Thoracic aorta (tissue), 2 donors: ENCODE measurements around the gene TAF4B. TPM values are rescaled to one million over a fixed set of nuclear protein-coding genes. Genes with fewer than 3 reads are reported as not detected.

Experiments used
- ATAC-seq: fragments of 150-250 bp; one replicate; pipeline ENCODE4 v1.8.0; 2017; ENCODE audit warnings: low read depth; ENCODE audit not compliant: insufficient number of reproducible peaks, low FRiP score
- DNase-seq: peaks from one replicate; pipeline ENCODE4 v3.0.0-alpha.2; 2020; ENCODE audit warnings: low spot score
- H3K27ac ChIP-seq, 2 donors: fragments of 200-600 bp; sonication (generic); 1 replicate in 1 of 2; 2 replicates in 1 of 2; pipeline ENCODE4 v1.5.1; 2016; ENCODE audit warnings: mild to moderate bottlenecking in 2 of 2, moderate library complexity in 2 of 2
- H3K27me3 ChIP-seq: fragments of 200-600 bp; sonication (generic); replicated peaks from 2 replicates; pipeline ENCODE4 v1.6.0; 2016; ENCODE audit warnings: mild to moderate bottlenecking; ENCODE audit not compliant: insufficient read depth
- H3K36me3 ChIP-seq: fragments of 200-600 bp; sonication (generic); one replicate; pipeline ENCODE4 v1.5.1; 2016
- H3K4me1 ChIP-seq, 2 donors: fragments of 200-600 bp; sonication (generic); 1 replicate in 1 of 2; 2 replicates in 1 of 2; pipeline versions ENCODE4 v1.5.1 to v1.6.0; 2016; ENCODE audit warnings: low read depth in 2 of 2, mild to moderate bottlenecking in 1 of 2; ENCODE audit not compliant: control insufficient read depth in 1 of 2
- H3K4me3 ChIP-seq: fragments of 200-600 bp; sonication (generic); 2 replicates; pipeline ENCODE4 v1.5.1; 2016; ENCODE audit warnings: mild to moderate bottlenecking
- H3K9me3 ChIP-seq: fragments of 200-600 bp; sonication (generic); 2 replicates; pipeline ENCODE4 v1.5.1; 2016
- CTCF ChIP-seq: fragments of 200-600 bp; sonication (generic); IDR thresholded peaks from one replicate; pipeline ENCODE4 v1.5.1; 2019; ENCODE audit warnings: antibody characterized with exemption
- total RNA-seq, 2 donors: library from RNA; depleted of rRNA; stranded (reverse); fragments of >200 nt; gene quantifications; one replicate each; pipeline versions ENCODE4 v1.1.0 to v1.2.3, GENCODE V29; 2016

The TAF4B gene
- total RNA-seq, 2 donors from 2014 or later = 3.9 to 15.6 TPM

GRCh38 chr18:26262156-26262555, 35.9 kb downstream of the TAF4B start:
- no peak for TF ChIP-seq CTCF
- Histone ChIP-seq H3K27me3 (no peaks in the 10 kb centered on the region), H3K9me3 (no peaks in the 10 kb centered on the region), H3K4me1 (no peaks in the 10 kb centered on the region), H3K4me3 (no peak overlapping the region), H3K36me3 (no peaks in the 10 kb centered on the region), H3K27ac (no peak overlapping the region)
- ATAC-seq (no peak), DNase-seq (no peak)

GRCh38 chr18:26267357-26267930, 41.2 kb downstream of the TAF4B start:
- TF ChIP-seq CTCF = no peak
- H3K4me1 ChIP-seq = no peaks in the 10 kb centered on the region
- H3K4me3 ChIP-seq = no peak overlapping the region
- H3K9me3 ChIP-seq = no peaks in the 10 kb centered on the region
- H3K27ac ChIP-seq = no peak overlapping the region
- H3K36me3 ChIP-seq = peaks cover 4% of the 10 kb centered on the region
- no peak for DNase-seq
- ATAC-seq = no peak
- no peaks in the 10 kb centered on the region for H3K27me3 ChIP-seq

- no peak overlapping the region for H3K4me3 ChIP-seq
- H3K36me3 ChIP-seq = peaks cover 4% of the 10 kb centered on the region
- no peak overlapping the region for H3K27ac ChIP-seq
- no peak for TF ChIP-seq CTCF
- no peaks in the 10 kb centered on the region for H3K9me3 ChIP-seq
- DNase-seq (no peak), ATAC-seq (no peak)
- no peaks in the 10 kb centered on the region for H3K4me1 ChIP-seq
- no peaks in the 10 kb centered on the region for H3K27me3 ChIP-seq
These were observed 42.2 kb downstream of the TAF4B start for GRCh38 chr18:26268454-26268853.

- ATAC-seq = no peak
- no peak for DNase-seq
These were observed 45.8 kb downstream of the TAF4B start for GRCh38 chr18:26271917-26272549.

GRCh38 chr18:26277374-26277773, 51.1 kb downstream of the TAF4B start:
- TF ChIP-seq CTCF = no peak
- Histone ChIP-seq H3K4me3 (no peak overlapping the region), H3K4me1 (no peaks in the 10 kb centered on the region), H3K27me3 (no peaks in the 10 kb centered on the region), H3K27ac (no peak overlapping the region), H3K9me3 (peaks cover 5% of the 10 kb centered on the region), H3K36me3 (no peaks in the 10 kb centered on the region)
- DNase-seq = no peak
- ATAC-seq = no peak

More at GRCh38 chr18:26271917-26272549, 45.8 kb downstream of the TAF4B start:
- Histone ChIP-seq H3K27me3 (no peaks in the 10 kb centered on the region), H3K9me3 (no peaks in the 10 kb centered on the region), H3K27ac (no peak overlapping the region), H3K36me3 (peaks cover 4% of the 10 kb centered on the region), H3K4me3 (no peak overlapping the region), H3K4me1 (no peaks in the 10 kb centered on the region)
- no peak for TF ChIP-seq CTCF
